Measurements from ENCODE around the gene PRR4.

Gene PRR4, protein sequence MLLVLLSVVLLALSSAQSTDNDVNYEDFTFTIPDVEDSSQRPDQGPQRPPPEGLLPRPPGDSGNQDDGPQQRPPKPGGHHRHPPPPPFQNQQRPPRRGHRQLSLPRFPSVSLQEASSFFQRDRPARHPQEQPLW

GRCh38 chr12:10849425-10849878, at the start of gene PRR4:
PRR4 (minus strand) TSS chr12:10849475; CDS start chr12:10849437, 38 bp downstream.
- no peak for DNase-seq

DNA sequence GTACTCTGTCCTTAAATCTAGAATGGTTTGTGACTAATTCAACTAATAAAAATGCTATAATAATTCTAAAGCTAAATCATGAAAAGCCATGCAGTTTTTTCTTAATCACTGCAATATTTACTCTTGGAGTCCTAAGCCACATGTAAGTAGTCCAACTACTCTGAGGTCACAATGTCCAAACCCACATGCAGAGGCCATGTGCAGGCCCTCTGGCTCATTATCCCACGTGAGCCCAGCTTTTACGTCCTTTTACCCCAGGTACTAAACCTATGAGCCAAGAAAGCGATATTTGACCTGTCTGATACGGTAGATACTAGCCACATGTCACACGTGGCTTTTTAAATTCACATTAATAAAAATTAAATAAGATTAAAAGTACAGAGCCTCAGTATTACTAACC, 47.6 kb upstream of the PRR4 start:
- no peak for DNase-seq

GRCh38 chr12:10891937-10892336, 42.7 kb upstream of the PRR4 start:
- DNase-seq = no peak

DNA sequence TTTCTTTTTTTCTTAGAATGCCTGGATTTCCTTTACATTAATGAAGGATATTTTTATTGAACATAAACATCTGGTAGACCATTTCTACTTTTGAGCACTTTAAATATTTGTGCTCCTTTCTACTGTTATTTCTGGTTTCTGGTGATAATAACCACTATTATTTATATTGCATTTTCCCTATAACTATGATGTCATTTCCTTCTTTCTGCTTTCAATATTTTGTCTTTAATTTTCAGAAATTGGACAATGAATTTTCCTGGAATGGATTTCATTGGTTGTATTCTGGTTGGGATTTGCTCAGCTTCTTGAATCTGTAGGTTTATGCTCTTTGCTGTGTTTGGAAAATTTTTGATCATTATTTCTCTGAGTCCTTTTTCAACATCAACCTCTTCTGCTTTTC, 40.0 kb upstream of the PRR4 start:
- DNase-seq = no peak

GRCh38 chr12:10884086-10884725, 34.9 kb upstream of the PRR4 start, which contains the start of gene PRH1:
PRH1 (minus strand) TSS chr12:10884255; CDS start chr12:10884217, 38 bp downstream.
- DNase-seq = no peak

- DNase-seq = no peak
Observed at GRCh38 chr12:10873378-10873777, 24.1 kb upstream of the PRR4 start.

DNA sequence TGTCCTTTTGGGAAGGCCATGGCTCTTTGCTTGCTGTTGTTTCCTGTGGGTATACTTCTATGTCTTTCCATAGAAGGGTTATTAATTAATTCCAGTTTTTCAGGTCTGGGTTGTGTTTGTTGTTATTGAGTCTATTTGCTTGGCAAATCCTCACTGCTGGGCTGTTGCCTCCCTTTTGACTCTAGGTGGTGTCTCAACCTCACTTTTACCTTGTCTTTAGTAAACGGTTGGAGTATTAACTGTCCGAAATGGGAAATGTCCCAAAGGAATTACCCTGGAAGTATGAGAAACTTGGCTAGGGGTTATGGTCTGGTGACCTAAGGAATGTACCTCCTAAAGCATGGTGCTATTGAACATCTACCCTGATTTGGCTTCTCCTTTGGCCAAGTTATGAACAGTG, 18.1 kb upstream of the PRR4 start:
- no peak for DNase-seq

DNA sequence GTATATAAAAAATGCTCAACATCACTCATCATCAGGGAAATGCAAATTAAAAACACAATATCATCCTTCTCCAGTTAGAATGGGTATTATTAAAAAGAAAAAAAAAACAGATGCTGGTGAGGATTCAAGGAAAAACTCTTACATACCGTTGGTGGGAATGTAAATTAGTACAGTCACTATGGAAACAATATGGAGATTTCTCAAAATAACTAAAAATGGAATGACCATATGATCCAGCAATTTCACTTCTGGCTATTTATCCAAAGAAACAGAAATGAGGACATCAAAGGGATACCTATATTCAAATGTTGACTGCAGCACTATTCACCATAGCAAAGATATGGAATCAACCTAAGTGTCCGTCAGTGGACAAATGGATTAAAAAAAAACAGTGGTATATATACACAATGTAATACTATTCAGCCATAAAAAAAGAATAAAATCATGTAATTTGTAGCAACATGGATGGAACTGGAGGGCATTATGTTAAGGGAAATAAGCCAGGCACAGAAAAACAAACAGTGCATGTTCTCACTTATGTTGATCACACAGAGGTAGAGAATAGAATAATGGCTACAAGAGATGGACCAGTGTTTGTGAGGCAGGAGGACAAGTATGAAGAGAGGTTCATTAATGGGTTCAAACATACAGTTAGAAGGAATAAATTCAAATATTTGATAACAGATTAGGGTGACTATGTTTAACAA, 14.4 kb upstream of the PRR4 start:
- DNase-seq = no peak

- no peak for DNase-seq
Observed at GRCh38 chr12:10861366-10861765, 12.1 kb upstream of the PRR4 start.

DNA sequence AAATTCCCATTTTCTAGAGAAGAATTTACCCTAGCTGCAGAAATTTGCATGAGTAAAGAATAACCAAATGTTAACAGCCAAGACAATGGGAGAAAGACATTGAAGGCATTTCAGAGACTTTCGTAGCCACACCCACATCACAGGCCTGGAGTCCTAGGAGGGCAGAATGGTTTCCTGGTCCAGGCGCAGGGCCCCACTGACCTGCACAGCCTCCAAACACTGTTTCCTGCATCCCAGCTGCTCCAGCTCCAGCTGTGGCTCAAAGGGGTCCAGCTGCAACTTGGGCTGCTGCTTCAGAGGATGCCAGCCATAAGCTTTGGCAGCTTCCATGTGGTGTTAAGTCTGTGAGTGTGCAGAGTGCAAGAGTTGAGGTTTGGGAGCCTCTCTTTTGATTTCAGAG, 6.5 kb upstream of the PRR4 start:
- DNase-seq = no peak

GRCh38 chr12:10853776-10854175, 4.5 kb upstream of the PRR4 start:
- no peak for DNase-seq

- no peak for DNase-seq
Observed at GRCh38 chr12:10851243-10851858, 2.1 kb upstream of the PRR4 start.

GRCh38 chr12:10847744-10848143, 1.5 kb downstream of the PRR4 start:
- no peak for DNase-seq

GRCh38 chr12:10842862-10843261, 6.4 kb downstream of the PRR4 start:
- DNase-seq = no peak

GRCh38 chr12:10838461-10838860, 10.8 kb downstream of the PRR4 start:
- DNase-seq = no peak

- DNase-seq = no peak
Observed at GRCh38 chr12:10829994-10830393, 19.3 kb downstream of the PRR4 start.

- DNase-seq = no peak
Observed at GRCh38 chr12:10826258-10826657, 23.0 kb downstream of the PRR4 start, which contains the start of gene TAS2R10. TAS2R10 (minus strand) TSS chr12:10826358; CDS start chr12:10826269, 89 bp downstream.

DNA sequence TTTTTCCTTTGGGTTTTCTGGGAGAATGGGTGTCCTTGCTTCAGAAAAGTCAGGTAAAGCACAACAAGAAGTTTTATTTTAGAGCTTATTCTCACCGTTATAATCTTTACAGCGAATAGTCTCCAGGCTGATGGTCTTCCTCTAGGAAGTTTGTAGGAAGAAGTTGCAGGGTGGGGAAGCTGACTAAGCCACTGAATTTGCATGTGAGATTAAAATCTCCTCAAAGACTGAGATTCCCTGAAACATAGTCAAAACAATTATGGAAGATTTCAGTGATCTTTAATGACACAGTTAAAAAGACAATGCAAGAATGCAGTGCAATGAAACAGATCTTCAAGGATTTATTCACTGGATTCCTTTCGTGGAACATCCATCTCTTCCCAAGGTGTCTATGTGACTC, 24.3 kb downstream of the PRR4 start:
- no peak for DNase-seq

DNA sequence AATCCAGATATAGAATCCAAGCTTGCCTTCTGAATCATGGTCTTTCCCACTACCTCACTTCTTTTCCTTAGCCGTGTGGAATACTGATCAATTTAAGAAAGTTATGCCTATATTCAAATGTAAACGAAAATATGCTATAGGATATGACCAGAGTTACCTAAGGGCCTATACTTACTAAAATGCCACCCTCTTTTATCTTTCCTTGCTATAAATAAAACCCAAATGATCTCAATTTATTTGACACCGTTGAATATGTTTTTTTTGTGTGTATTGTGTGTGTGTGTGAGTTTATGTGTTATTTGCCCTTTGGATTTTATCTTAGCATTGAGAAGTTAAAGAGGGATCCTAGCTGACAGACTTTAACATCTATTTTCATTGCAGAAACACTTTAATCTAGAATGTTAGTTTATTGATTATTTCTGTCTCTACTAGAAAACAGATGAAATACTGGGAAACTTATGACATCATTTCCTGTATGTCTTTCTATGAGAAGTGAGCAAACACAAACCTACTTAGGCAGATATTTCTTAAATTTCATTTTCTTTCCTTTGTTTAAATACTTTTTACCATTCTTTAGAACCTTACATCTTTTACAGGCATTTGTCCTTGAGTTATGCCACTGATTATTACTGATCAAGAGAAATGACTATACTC, 37.3 kb downstream of the PRR4 start:
- DNase-seq = no peak

GRCh38 chr12:10810068-10810467, 39.2 kb downstream of the PRR4 start, which contains the start of gene TAS2R9:
TAS2R9 (minus strand) TSS chr12:10810168; CDS start chr12:10810075, 93 bp downstream.
- no peak for DNase-seq

DNA sequence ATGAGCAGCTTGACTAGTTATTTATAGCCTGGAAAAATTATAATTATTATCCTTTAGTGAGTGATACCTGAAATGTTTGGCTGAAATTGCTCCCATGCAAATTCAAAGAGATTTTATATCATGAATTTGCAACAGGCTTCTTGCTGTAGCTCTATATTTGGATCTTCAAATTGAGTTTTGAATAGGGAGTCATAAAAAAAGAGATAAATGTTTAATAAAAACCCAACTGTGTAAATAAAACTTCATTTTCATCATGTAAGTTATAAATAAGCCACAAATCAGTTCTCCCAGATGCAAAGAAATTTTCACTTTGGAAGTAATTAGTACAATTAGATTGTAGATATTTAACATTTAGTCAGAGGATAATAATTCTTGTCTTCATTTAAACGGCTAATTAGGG, 42.1 kb downstream of the PRR4 start, which contains the start of gene TAS2R8:
Gene TAS2R8 (minus strand): TSS at position 101 of the 400 bp plus-strand sequence. CDS start 306 bp downstream, outside the sequence.
- no peak for DNase-seq

DNA sequence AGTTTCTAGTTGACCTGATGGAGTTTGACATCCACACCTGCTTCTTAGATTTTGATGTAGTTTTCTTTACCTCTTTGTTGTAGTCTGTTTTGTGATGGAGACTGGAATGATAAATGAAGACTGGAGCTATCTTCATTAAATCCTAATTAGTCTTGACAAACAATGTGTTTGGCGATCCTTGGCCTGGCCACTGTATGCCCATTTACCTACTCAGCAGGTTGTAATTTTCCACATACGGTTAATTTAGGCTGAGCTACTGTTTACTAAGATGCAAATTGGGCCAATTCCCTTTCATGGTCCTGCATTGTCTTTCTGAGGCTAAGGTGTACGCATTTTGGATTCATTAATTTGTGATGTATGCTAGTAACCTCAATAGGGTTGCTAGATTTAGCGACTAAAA, 46.7 kb downstream of the PRR4 start, which contains the start of gene TAS2R7:
Gene TAS2R7 (minus strand): TSS at position 41 of the 400 bp plus-strand sequence. CDS start 57 bp downstream, outside the sequence.
- DNase-seq = no peak

- DNase-seq = no peak
Observed at GRCh38 chr12:10801741-10802140, 47.5 kb downstream of the PRR4 start.

All from activated CD4-positive, alpha-beta T cell treated with anti-CD3 and anti-CD28 coated beads, Interleukin-2, amount 50 U/mL, for 1 hour (primary cell).